B cell (primary cell): ENCODE results near the gene RBM46.

Experiments
- EZH2 ChIP-seq: IDR thresholded peaks from 2 replicates; pipeline ENCODE4 v1.6.1; 2012; ENCODE audit warnings: borderline replicate concordance, low read depth, mild to moderate bottlenecking, moderate library complexity, low read length; ENCODE audit not compliant: insufficient read depth, poor library complexity, severe bottlenecking
- TF ChIP-seq, protein P1 (sequence below): fragments of 200-600 bp; IDR thresholded peaks from one replicate; pipeline ENCODE4 v1.8.0; 2022; ENCODE audit warnings: antibody characterized with exemption, mild to moderate bottlenecking

DNA sequence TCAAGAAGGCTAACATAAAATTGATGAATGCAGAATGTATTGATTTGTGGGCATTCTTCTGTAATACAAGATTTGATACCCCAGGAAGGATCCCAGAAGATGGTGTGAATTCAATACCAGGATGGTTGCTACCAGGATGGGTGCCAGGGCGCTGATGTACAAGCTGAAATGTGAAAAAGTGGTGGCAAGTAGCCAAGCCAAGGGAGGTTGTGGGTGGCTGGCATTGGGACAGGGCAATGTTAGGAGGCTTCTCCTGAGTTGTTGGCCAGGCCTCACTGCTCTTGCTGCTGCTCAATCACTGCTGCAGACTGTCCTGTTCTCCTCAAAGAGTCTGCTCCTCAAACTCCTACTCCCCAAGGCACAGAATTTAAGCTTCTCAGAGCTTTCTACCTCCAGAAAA, 77.1 kb downstream of the RBM46 start:
- TF ChIP-seq, protein P1, sequence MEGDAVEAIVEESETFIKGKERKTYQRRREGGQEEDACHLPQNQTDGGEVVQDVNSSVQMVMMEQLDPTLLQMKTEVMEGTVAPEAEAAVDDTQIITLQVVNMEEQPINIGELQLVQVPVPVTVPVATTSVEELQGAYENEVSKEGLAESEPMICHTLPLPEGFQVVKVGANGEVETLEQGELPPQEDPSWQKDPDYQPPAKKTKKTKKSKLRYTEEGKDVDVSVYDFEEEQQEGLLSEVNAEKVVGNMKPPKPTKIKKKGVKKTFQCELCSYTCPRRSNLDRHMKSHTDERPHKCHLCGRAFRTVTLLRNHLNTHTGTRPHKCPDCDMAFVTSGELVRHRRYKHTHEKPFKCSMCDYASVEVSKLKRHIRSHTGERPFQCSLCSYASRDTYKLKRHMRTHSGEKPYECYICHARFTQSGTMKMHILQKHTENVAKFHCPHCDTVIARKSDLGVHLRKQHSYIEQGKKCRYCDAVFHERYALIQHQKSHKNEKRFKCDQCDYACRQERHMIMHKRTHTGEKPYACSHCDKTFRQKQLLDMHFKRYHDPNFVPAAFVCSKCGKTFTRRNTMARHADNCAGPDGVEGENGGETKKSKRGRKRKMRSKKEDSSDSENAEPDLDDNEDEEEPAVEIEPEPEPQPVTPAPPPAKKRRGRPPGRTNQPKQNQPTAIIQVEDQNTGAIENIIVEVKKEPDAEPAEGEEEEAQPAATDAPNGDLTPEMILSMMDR = no peak
- TF ChIP-seq EZH2 = no peak
